ENCODE data around the gene MTERF2.
A peak's percentile ranks its signal among the peaks of the same experiment; 100 is the strongest.

The MTERF2 gene

DNA sequence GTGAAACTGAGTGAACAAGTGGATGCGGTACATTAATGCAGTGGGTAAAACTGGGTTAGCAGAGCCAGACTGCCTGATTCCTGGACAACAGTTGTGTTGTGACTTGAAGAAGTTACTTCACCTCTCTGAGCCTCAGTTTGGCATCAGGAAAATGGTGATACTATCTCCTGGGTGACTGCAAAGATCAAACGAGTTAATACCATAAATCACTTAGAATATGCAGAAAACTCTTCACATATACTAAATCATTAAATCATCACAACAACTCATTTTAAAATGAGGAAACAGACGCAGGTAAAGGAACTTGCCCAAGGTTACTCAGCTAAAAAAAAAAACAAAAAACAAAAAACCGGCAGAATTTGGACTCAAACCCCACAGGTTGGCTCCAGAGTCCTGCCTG lies 811 bp downstream of the MTERF2 start:
- no peak for DNase-seq

DNA sequence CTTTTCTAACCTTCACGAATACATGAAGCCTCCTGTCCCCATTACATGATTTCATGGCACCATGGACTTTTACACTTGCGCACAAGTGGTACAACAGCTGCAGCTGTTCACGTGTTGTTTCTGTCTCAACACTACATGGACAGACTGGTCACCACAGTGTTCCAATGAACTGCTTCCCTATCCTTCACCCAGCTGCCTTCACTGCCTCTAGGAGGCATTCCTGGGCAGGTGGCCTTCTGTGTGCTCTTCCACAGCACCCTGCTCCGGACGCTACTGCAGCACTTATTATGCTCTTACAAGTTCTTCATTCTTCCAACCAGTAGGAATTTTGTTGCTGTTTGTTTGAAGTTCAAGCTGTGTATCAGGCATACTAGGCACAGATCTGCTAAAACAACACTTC lies 1.5 kb downstream of the MTERF2 start:
- DNase-seq: no peak

- DNase-seq: no peak
These were observed 2.3 kb downstream of the MTERF2 start for GRCh38 chr12:106984588-106985137.

- DNase-seq: no peak
These were observed 4.7 kb downstream of the MTERF2 start for GRCh38 chr12:106982229-106982628.

DNA sequence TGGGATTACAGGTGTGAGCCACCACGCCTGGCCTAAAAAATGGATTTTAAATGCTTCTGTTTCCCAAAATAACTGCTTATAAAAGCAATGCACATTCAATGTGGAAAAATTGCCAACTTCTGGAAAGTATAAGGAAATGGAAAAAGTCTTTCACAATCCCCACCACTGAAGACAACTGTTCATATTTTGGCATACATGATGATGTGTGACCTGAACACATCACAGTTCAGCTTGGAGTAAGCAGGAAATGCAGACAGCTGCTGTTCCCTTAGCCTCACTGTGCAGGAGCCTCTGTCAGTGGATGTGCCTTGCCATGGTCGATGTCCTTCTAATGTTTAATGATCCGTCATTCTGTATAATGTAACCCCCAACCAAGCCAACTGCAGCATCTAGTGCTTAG lies 5.2 kb downstream of the MTERF2 start:
- DNase-seq: no peak

- DNase-seq: no peak
These were observed 6.0 kb downstream of the MTERF2 start for GRCh38 chr12:106980944-106981343.

- no peak for DNase-seq
These were observed 8.7 kb downstream of the MTERF2 start for GRCh38 chr12:106978035-106978800.

GRCh38 chr12:106976668-106977067 lies 10.3 kb downstream of the MTERF2 start:
- DNase-seq: no peak

- no peak for DNase-seq
These were observed 10.8 kb downstream of the MTERF2 start for GRCh38 chr12:106975993-106976658.

DNA sequence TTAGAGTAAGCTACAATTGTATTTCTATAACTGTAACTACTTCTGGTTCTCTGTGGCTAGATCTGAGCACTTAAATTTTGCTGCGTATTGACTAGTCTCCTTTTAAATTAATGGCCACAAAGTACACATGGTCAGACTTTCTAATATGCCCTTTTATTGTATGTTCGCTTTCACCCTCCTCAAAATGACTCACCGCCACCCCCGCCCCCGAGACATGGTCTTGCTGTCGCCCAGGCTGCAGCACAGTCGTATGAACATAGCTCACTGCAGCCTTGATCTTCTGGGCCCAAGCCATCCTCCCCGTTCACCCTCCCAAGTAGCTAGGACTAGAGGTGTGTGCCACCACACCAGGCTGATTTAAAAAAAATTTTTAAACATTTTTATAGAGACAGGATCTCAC lies 11.8 kb downstream of the MTERF2 start:
- no peak for DNase-seq

GRCh38 chr12:106974511-106974910 lies 12.4 kb downstream of the MTERF2 start:
- DNase-seq: no peak

GRCh38 chr12:106973545-106973944 lies 13.4 kb downstream of the MTERF2 start:
- no peak for DNase-seq

DNA sequence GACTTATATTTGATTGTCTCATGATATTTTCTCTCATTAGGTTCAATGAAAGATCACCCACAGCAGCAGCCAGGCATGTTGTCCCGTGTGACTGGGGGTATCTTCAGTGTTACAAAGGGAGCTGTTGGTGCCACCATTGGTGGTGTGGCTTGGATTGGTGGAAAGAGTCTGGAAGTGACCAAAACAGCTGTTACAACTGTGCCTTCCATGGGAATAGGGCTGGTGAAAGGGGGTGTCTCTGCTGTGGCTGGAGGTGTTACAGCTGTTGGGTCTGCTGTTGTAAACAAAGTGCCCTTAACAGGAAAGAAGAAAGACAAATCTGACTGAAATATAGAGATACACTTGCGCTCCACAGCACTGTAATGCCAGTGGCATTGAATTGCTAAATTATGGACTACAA lies 15.9 kb downstream of the MTERF2 start:
- DNase-seq: no peak

DNA sequence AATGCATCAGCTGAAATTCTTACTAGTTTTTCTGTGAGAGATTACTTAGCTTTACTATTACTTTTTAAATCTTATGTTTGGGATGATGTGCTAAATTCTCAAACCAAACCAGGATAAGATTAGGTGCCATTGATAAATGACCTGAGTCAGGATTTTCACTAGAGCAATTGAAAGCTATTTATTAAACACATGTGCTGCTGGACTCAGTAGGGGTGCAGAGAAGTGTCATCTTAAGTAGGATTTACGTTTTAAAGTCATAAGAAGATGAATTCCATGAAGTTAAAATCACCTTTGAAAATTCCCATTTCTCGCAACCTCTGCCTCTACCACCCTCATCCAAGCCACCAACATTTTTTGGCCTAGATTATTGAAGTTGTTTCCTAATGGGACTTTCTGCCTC lies 22.4 kb downstream of the MTERF2 start:
- DNase-seq: no peak

DNA sequence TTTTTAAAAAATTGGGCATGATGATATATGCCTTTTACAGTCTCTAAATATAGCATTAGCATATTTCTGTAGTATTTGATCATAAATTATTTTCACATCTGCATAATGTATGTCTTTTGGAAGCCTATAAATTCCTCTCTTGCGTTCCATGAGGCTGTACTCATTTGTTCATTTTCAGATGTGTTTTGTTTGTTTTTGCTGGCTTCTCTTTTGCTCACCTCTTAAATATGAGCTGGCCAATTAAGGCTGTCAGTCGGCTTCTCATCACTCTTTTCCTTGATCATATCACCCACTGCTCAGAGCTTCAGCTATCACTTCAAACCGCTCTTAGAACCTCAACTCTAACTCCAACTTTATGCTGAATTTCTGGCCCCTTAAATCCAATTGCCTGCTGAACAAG lies 24.7 kb downstream of the MTERF2 start:
- no peak for DNase-seq

DNA sequence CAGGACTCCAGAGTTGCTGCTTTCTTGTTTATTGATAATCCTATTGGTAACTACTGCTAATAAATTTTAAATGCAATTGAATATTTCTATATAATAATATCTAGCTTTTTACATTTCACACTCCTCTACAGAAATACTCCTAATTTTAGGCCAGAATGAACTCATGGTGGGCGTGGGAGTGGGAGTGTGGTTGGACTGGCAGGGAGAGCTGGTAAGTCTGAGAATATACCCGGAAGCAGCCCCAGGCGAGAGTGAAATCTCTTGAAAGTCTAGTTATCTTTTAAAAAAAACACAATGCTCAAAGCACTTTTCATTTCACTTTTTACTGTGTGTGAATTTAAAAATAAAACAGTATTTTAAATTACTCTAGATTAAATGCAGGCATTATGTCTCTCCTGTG lies 26.5 kb downstream of the MTERF2 start:
- DNase-seq: no peak

- no peak for DNase-seq
These were observed 29.4 kb downstream of the MTERF2 start for GRCh38 chr12:106957583-106957982.

- DNase-seq: no peak
These were observed 30.8 kb downstream of the MTERF2 start for GRCh38 chr12:106956048-106956578.

- DNase-seq: peak; percentile 95
These were observed 31.4 kb downstream of the MTERF2 start, which contains the start of gene TMEM263 for GRCh38 chr12:106955377-106956047. TSS of gene TMEM263 (plus strand) at chr12:106955907. CDS start at chr12:106967117, 11,210 bp downstream.

DNA sequence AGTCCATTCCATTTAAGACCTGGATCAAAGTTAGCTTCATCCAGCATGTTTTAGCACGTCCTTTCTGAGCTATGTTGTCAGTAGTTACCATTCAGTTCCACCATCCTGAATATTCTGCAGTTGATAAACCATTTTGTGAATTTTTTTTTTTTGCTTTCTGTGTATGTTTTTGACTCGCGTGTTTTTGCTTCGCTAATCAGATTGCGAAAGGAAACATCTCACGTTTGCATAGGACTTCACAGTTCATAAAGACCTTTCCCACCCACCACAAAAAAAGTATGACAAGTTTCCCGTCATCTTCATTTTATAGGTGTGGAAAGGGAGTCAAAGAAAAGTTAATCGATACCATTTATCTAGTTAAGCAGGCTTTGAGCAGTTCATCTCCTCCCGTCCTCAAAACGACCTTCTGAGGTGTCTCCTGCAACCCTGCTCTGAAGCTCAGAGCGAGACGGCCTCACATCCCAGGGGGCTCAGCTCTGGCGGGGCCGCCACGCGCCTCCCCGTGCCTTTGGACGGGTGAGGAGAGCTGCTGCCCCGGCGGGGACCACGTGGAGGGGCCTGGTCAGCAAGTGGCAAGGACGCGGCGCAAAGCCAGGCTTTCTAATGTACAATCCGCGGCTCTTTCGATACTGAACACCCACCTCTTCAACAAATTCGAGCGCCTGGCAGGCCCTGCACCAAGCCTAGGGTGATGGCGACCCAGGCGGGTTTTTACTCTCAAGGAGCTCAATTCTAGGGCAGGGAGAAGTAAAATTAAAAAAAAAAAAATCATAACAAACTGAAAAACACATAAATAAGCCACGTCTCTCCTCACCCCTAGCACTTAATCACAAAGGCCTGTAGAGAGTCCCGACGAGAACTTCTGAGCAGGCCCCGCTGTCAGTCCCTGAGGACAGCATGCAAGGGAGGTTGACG lies 32.2 kb downstream of the MTERF2 start:
- DNase-seq: no peak

- no peak for DNase-seq
These were observed 33.3 kb downstream of the MTERF2 start for GRCh38 chr12:106953352-106954250.

All from NCI-H1930 (cell line).